Central memory CD8-positive, alpha-beta T cell (primary cell): Measurements from ENCODE around the gene GLT8D2.

ENCODE experiments used
- ATAC-seq: fragments of 150-1000 bp; cut with Tn5 transposase; replicated peaks from 2 replicates; pipeline ENCODE4 v1.10.0; 2022; ENCODE audit warnings: mild to moderate bottlenecking, moderate FRiP score, moderate number of reproducible peaks; ENCODE audit not compliant: poor library complexity, severe bottlenecking; ENCODE audit errors: extremely low read depth
- DNase-seq, 2 donors: peaks; one replicate each; pipeline ENCODE4 v3.0.0; 2021; ENCODE audit warnings: low spot score in 2 of 2
- H3K27ac Mint-ChIP-seq: one replicate; pipeline ENCODE4 v1.8.0; 2022; ENCODE audit warnings: low read depth, mild to moderate bottlenecking, moderate library complexity, mixed read lengths
- H3K27me3 Mint-ChIP-seq: one replicate; pipeline ENCODE4 v1.8.0; 2022; ENCODE audit warnings: mixed read lengths
- H3K36me3 Mint-ChIP-seq: one replicate; pipeline ENCODE4 v1.8.0; 2022; ENCODE audit warnings: mild to moderate bottlenecking, moderate library complexity, mixed read lengths; ENCODE audit not compliant: insufficient read depth
- H3K4me1 Mint-ChIP-seq: one replicate; pipeline ENCODE4 v1.8.0; 2022; ENCODE audit warnings: mixed read lengths
- H3K4me3 Mint-ChIP-seq: one replicate; pipeline ENCODE4 v1.8.0; 2022; ENCODE audit warnings: mild to moderate bottlenecking, moderate library complexity, mixed read lengths
- H3K9me3 Mint-ChIP-seq: one replicate; pipeline ENCODE4 v1.8.0; 2022; ENCODE audit warnings: mixed read lengths

The GLT8D2 gene

GRCh38 chr12:104012331-104012730 is 37.7 kb downstream of the GLT8D2 start:
- H3K27ac Mint-ChIP-seq, result no peak overlapping the region
- ATAC-seq, result no peak
- peaks cover 12% of the 10 kb centered on the region for H3K27me3 Mint-ChIP-seq
- DNase-seq, result no peak
- no peak overlapping the region for H3K4me3 Mint-ChIP-seq
- H3K9me3 Mint-ChIP-seq, result no peaks in the 10 kb centered on the region
- H3K36me3 Mint-ChIP-seq, result no peaks in the 10 kb centered on the region
- no peaks in the 10 kb centered on the region for H3K4me1 Mint-ChIP-seq

GRCh38 chr12:104011253-104011652 is 38.7 kb downstream of the GLT8D2 start:
- no peaks in the 10 kb centered on the region for H3K36me3 Mint-ChIP-seq
- ATAC-seq (no peak), DNase-seq (no peak)
- H3K27ac Mint-ChIP-seq, result no peak overlapping the region
- H3K4me1 Mint-ChIP-seq, result no peaks in the 10 kb centered on the region
- H3K4me3 Mint-ChIP-seq, result no peak overlapping the region
- no peaks in the 10 kb centered on the region for H3K9me3 Mint-ChIP-seq
- peaks cover 15% of the 10 kb centered on the region for H3K27me3 Mint-ChIP-seq

DNA sequence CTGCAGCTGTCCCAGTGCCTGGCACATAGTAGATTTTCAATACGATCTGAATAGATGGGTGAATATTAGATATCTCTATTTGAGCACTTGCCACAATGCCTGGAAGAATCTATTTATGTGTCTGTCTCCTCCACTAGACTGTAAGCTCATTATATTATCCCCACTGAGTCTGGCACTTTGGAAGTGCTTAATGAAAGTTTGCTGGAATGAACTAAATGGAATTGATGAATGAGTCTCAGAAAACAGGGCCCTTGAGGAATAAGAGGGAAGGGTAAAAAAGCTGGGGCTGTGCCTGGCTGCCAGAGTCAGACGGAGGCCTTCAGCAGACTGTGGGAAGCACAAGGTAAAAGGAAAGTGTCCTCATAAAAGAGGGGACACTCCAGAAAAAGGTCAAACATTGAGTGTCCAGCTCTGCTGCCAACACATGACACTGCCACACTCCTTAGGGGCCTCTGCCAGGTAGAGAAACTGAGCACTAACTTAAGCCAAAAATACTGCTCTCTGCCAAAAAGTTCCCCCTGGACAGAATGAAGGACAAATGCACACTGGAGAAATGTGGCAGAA is 39.3 kb downstream of the GLT8D2 start:
- H3K9me3 Mint-ChIP-seq, result no peaks in the 10 kb centered on the region
- no peak for DNase-seq
- H3K4me3 Mint-ChIP-seq, result no peak overlapping the region
- H3K36me3 Mint-ChIP-seq, result no peaks in the 10 kb centered on the region
- ATAC-seq, result no peak
- no peaks in the 10 kb centered on the region for H3K4me1 Mint-ChIP-seq
- no peak overlapping the region for H3K27ac Mint-ChIP-seq
- peaks cover 17% of the 10 kb centered on the region for H3K27me3 Mint-ChIP-seq

DNA sequence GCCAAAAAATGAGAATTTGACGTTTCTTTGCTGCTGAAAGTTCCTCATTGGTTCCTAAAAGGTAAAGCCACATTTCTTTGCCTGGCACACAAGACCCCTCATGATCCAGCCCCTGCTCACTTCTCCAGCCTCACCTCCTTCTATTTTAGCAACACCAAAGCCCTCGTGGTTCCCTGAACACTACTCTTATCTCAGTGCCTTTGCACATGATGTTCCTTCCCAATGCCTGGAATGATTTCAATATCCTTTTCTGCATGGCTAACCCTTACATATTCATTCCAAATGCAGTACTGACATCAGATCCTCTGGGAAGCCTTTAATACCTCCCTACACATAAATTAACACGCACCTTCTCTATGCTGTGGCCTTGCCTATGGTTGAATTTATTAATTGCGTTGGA is 39.9 kb downstream of the GLT8D2 start:
- Mint-ChIP-seq H3K27ac (no peak overlapping the region), H3K9me3 (no peaks in the 10 kb centered on the region), H3K4me1 (no peaks in the 10 kb centered on the region), H3K27me3 (peaks cover 22% of the 10 kb centered on the region), H3K36me3 (no peaks in the 10 kb centered on the region), H3K4me3 (no peak overlapping the region)
- ATAC-seq, result no peak
- no peak for DNase-seq

DNA sequence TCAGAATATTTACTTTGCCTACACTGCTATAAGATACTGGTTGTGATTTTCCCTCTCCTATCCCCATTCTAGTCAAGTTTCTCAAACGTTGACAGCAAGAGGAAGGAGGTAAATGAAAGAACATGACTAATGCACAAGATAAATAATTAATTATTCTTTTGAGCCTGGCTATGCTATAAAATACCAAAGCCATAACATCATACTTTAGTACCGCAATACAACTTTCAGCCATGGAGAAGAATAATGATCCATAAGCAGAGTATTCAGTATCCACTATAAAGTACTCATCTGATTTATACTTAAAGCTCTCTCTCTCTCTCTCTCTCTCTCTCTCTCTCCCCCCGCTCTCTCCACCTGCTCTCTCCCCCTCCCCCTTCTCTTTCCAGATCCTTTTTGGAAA is 43.1 kb downstream of the GLT8D2 start:
- DNase-seq (no peak), ATAC-seq (no peak)
- no peaks in the 10 kb centered on the region for H3K9me3 Mint-ChIP-seq
- H3K4me3 Mint-ChIP-seq, result no peak overlapping the region
- no peaks in the 10 kb centered on the region for H3K4me1 Mint-ChIP-seq
- H3K27ac Mint-ChIP-seq, result no peak overlapping the region
- peaks cover 48% of the 10 kb centered on the region for H3K27me3 Mint-ChIP-seq
- no peaks in the 10 kb centered on the region for H3K36me3 Mint-ChIP-seq

GRCh38 chr12:104003596-104003995 is 46.4 kb downstream of the GLT8D2 start:
- peaks cover 77% of the 10 kb centered on the region for H3K27me3 Mint-ChIP-seq
- H3K4me1 Mint-ChIP-seq, result no peaks in the 10 kb centered on the region
- no peaks in the 10 kb centered on the region for H3K36me3 Mint-ChIP-seq
- H3K9me3 Mint-ChIP-seq, result no peaks in the 10 kb centered on the region
- no peak for DNase-seq
- H3K4me3 Mint-ChIP-seq, result no peak overlapping the region
- H3K27ac Mint-ChIP-seq, result no peak overlapping the region
- no peak for ATAC-seq

DNA sequence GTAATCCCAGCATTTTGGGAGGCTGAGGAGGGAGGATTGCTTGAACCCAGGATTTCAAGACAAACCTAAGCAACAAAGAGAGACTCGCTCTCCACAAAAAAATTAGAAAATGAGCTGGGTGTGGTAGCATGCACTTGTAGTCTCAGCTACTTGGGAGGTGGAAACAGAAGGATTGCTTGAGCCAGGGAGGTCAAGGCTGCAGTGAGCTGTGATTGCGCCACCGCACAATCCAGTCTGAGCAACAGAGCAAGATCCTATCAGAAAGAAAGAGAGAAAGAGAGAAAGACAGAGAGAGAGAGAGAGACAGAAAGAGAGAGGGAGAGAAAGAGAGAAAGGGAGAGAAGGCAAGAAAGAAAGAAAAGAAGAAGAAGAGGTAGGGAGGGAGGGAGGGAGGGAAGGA is 47.3 kb downstream of the GLT8D2 start:
- DNase-seq (no peak), ATAC-seq (no peak)
- Mint-ChIP-seq H3K27me3 (peaks cover 72% of the 10 kb centered on the region), H3K9me3 (no peaks in the 10 kb centered on the region), H3K36me3 (no peaks in the 10 kb centered on the region), H3K4me3 (no peak overlapping the region), H3K27ac (no peak overlapping the region), H3K4me1 (no peaks in the 10 kb centered on the region)

GRCh38 chr12:104000807-104001434 is 49.1 kb downstream of the GLT8D2 start:
- DNase-seq (no peak), ATAC-seq (no peak)
- Mint-ChIP-seq H3K4me3 (no peak overlapping the region), H3K9me3 (no peaks in the 10 kb centered on the region), H3K4me1 (no peaks in the 10 kb centered on the region), H3K27ac (no peak overlapping the region), H3K27me3 (peaks cover 81% of the 10 kb centered on the region), H3K36me3 (no peaks in the 10 kb centered on the region)

- Mint-ChIP-seq H3K4me1 (no peaks in the 10 kb centered on the region), H3K4me3 (no peak overlapping the region), H3K27me3 (peaks cover 69% of the 10 kb centered on the region), H3K27ac (no peak overlapping the region), H3K36me3 (peaks cover 2% of the 10 kb centered on the region), H3K9me3 (no peaks in the 10 kb centered on the region)
- no peak for ATAC-seq
- no peak for DNase-seq
Measured at GRCh38 chr12:103998976-103999375, 51.0 kb downstream of the GLT8D2 start.

DNA sequence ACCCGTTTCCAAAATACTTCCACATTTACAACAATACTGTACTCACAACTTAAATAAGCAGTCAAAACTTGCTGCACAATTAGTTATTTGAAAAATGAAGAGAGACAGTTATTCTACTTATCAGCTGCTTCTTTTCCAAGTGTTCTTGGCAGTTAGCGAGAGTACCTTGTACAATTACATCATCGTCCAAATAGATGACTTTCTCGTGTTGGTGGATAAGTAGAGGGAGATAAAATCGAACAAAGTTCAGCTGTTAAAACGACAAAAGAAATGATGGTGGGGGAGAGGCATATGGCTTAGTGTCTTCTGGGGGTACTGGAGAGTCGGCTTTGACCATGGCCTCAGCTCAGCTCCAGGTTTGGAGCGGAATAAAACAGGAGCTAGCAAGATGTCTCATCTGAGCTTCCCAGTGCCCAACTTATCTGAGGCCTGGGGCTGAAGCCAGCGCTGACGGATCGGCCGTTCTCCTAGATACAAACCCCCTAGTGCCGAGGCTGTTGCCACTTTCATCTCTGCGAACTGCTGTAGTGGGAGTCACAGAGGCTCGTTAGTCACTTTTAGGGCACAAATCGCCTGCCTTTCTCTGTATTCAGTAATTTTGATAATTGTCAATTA is 52.6 kb downstream of the GLT8D2 start:
- Mint-ChIP-seq H3K27me3 (peaks cover 53% of the 10 kb centered on the region), H3K27ac (no peak overlapping the region), H3K4me3 (no peak overlapping the region), H3K4me1 (no peaks in the 10 kb centered on the region), H3K36me3 (peaks cover 2% of the 10 kb centered on the region), H3K9me3 (no peaks in the 10 kb centered on the region)
- ATAC-seq (no peak), DNase-seq (no peak)

GRCh38 chr12:103996595-103996994 is 53.4 kb downstream of the GLT8D2 start:
- DNase-seq, result no peak
- no peak overlapping the region for H3K27ac Mint-ChIP-seq
- no peak for ATAC-seq
- H3K9me3 Mint-ChIP-seq, result no peaks in the 10 kb centered on the region
- no peaks in the 10 kb centered on the region for H3K4me1 Mint-ChIP-seq
- no peak overlapping the region for H3K4me3 Mint-ChIP-seq
- H3K36me3 Mint-ChIP-seq, result peaks cover 2% of the 10 kb centered on the region
- peaks cover 47% of the 10 kb centered on the region for H3K27me3 Mint-ChIP-seq

DNA sequence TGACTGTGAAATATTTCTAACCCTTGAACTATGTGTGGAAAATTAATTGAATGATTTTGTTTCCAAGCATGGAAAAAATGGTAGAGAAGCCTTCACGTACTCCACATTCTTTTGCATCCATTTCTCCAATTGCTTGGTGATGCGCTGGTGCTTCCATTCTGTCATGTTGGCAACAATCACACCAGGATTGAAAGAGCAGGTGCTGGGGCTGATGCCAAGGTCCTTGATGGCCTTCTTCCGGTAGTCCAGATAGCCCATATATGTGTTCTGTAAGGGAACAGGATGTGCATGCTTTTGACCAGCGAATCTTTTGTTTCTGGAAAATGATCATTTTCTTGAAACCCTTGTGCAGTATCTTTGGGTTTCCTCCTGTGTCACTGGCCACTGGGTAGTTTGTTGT is 55.8 kb downstream of the GLT8D2 start:
- DNase-seq (no peak), ATAC-seq (no peak)
- peaks cover 25% of the 10 kb centered on the region for H3K27me3 Mint-ChIP-seq
- H3K27ac Mint-ChIP-seq, result no peak overlapping the region
- no peaks in the 10 kb centered on the region for H3K9me3 Mint-ChIP-seq
- peaks cover 6% of the 10 kb centered on the region for H3K36me3 Mint-ChIP-seq
- H3K4me1 Mint-ChIP-seq, result no peaks in the 10 kb centered on the region
- H3K4me3 Mint-ChIP-seq, result no peak overlapping the region

DNA sequence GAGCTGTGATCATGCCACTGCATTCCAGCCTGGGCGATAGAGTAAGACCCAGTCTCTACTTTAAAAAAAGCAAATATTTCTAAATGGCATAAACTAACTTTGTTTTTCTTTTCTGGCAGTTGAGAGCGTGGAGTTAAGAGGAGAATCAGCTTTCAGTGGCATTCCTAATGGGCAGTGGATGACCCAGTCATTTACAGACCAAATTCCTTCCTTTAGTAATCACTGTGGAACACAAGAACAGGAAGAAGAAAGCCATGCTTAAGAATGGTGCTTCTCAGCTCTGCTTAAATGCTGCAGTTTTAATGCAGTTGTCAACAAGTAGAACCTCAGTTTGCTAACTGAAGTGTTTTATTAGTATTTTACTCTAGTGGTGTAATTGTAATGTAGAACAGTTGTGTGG is 63.2 kb downstream of the GLT8D2 start:
- H3K4me3 Mint-ChIP-seq, result no peak overlapping the region
- DNase-seq, result no peak
- no peak for ATAC-seq
- H3K9me3 Mint-ChIP-seq, result no peaks in the 10 kb centered on the region
- no peaks in the 10 kb centered on the region for H3K4me1 Mint-ChIP-seq
- H3K27me3 Mint-ChIP-seq, result no peaks in the 10 kb centered on the region
- peaks cover 40% of the 10 kb centered on the region for H3K36me3 Mint-ChIP-seq
- H3K27ac Mint-ChIP-seq, result no peak overlapping the region
